ENCODE measurements around the gene HPCAL4.

Gene HPCAL4

GRCh38 chr1:39673215-39673614 is 18.0 kb downstream of the HPCAL4 start:
- no peak for DNase-seq

GRCh38 chr1:39672551-39672947 is 18.7 kb downstream of the HPCAL4 start:
- peak; percentile 30 for DNase-seq

GRCh38 chr1:39671793-39672550 is 19.3 kb downstream of the HPCAL4 start, which contains the start of gene NT5C1A:
Gene NT5C1A (minus strand): TSS chr1:39672107. CDS start chr1:39672038, 69 bp downstream.
- DNase-seq, result peak; percentile 54

DNA sequence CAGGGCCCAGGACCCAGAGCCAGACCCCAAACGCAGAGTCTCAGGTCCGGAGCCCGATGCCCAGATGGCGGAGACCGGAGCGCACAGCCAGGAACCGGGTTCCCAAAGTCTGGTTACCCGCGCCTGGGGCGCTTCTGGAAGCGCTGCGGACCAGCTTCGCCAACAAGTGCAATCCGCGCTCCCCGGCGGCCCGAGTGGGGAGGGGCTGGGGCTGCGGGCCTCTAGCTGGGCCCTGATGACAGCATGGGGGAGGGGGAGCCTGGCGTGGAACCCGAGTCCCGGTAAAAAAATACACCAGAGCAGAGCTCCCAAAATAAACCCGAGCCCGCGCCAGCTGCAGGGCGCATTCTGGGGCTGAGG is 19.8 kb downstream of the HPCAL4 start:
- peak; percentile 28 for DNase-seq

DNA sequence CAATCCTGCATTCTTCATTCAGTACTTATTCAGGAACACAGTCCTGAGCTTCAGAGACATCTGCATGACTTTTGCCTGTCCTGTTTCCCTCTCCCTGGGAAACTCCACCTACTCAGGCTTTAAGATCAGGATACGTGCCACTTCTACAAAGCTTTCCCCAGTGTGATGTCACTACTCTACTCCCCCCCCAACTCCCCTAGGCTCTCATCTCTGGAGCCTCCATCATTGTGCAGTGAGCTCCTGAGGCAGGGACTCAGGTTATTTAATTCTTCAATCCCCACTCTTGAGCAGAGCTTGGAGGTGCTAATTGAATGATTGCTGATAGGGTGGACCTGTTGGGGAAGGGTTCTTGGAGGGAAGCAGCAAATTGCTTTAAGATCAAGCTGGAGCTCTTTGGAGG is 20.5 kb downstream of the HPCAL4 start:
- DNase-seq, result no peak

GRCh38 chr1:39668894-39669293 is 22.3 kb downstream of the HPCAL4 start:
- DNase-seq, result no peak

DNA sequence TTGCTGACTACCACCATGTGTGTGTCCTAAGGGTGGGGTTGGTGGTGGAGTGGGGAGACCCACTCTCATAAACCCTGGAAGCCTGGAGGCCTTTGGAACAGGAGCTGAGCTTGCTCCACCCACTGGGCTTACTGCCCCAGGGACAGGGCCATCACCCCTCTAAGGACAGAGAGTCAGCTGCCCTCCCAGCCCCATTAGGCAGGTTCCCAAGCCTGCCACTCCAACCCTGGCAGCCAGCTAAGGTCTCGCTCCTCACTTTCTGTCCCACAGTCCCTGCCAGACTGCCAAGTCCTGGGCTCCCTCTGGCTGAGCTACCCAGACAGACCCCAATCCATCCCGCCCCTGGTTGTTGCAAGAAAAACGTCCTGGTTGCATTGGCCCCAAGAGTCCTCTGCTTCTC is 23.1 kb downstream of the HPCAL4 start:
- no peak for DNase-seq

GRCh38 chr1:39666772-39667171 is 24.5 kb downstream of the HPCAL4 start:
- DNase-seq, result peak; percentile 62

GRCh38 chr1:39663559-39663958 is 27.7 kb downstream of the HPCAL4 start:
- DNase-seq, result no peak

DNA sequence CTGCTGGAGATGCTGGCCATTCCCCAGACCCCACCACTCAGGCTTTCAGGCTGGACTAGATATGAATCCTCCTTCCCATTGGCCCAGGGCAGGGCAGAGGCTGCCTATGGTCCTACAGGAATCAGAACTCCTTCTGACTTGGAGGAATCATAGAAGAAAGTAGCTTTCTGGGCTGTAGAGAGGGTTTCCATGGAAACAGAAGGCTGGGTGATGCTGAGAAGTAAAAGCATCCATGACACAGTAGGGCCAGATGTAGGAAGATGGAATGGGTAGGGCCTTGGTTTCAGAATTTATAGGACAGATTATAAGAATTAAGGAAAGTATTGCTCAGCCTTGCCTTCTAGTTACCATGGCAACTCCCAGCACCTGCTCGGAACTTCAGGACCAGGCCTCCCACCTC is 28.4 kb downstream of the HPCAL4 start:
- no peak for DNase-seq

DNA sequence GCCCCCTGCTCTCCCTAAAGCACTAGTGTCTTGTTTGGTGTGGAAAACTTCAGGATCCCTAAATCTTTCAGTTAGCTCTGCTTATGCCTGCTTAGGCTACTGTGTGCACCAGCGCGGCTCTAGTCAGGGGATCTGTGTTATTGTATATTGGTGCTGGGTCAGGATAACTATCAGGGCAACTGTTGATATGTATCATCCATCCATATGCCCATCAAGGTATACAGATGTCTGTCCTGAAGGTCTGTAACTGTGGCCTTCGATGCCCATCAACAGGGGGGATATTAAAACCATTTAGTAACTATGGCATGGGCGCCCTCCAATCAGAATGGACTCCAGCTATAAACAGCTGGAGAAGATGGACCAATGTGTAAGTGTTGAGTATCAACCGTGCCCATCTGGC is 31.7 kb downstream of the HPCAL4 start:
- DNase-seq, result no peak

DNA sequence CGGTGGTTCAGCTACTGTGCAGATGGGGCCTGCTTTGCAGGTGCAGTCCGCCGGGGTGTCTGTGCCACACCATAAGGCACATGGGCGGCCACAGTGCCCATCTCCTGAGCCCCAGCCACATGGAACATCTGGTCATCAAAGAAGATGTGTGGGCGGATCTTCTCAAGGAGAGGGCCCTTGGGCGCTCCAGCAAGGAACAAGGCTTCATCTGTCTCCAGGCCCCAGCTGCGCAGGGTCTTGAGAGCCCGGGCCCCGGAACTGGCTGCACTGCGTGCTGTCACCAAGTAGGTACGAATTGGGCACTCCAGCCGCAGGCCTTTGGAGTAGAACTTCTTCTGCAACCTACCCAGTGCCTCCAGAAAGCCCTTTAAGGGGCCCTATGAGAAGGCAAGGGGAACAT is 32.1 kb downstream of the HPCAL4 start:
- no peak for DNase-seq

DNA sequence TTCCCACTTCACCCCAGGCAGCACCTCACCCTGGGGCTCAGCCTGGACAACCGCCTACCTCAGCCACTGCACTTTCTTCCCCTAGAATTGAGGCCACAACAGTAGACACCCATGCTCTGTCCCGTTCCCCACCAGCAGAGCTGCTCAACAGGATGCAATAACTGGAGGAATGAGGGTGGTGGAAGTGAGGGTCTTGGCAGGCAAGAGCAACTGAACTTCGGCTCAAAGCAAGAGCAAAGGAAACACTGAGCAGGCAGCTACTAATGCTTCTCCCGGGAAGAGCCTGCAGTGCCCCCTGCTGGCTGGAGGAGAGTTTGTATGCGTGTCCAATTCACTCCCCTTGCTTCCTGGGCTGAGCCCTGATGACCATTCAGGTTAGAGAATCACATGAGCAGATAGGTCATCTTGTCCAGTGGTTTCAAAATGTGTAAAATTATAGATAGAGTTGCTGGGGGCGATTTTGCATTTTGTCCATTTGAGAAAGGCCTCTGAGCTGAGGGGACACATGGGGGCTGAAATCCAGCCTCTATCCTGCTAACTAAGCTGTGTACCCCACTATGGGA is 33.2 kb downstream of the HPCAL4 start:
- peak; percentile 79 for DNase-seq

GRCh38 chr1:39657402-39657801 is 33.8 kb downstream of the HPCAL4 start:
- no peak for DNase-seq

GRCh38 chr1:39656391-39656790 is 34.8 kb downstream of the HPCAL4 start:
- no peak for DNase-seq

DNA sequence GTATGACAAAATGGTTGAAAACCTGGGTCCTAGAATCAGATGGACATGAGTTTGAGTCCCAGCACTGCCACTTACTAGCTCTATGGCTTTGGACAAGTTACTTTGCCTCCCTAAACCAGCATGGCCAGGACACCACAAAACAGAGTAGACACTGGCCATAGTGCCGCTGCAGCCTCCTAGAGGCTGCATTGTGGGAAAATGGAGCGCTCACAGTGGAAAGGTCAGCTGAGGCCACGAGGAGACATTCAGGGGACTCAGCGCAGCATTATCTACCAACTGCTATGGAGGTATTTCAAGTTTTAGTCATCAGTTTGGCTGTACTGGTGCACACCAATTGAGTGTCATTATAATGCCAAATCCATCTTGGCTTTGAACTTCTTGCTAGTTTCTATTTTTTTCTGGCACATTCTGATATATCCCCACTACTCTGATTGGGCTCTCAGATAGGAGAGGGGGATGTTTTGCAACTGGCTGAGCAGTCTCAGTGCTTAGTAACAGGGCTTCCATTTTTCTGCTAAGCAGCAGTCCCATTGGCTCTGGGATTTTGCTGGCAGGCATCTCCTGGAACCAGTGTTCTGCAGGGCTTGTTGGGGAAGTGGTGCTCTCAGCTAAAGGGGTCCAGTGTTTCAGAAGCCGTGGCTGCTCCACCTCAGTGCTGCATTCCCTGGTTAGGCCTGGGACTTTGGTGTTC is 35.5 kb downstream of the HPCAL4 start:
- DNase-seq, result no peak

GRCh38 chr1:39654291-39654690 is 36.9 kb downstream of the HPCAL4 start:
- DNase-seq, result no peak

DNA sequence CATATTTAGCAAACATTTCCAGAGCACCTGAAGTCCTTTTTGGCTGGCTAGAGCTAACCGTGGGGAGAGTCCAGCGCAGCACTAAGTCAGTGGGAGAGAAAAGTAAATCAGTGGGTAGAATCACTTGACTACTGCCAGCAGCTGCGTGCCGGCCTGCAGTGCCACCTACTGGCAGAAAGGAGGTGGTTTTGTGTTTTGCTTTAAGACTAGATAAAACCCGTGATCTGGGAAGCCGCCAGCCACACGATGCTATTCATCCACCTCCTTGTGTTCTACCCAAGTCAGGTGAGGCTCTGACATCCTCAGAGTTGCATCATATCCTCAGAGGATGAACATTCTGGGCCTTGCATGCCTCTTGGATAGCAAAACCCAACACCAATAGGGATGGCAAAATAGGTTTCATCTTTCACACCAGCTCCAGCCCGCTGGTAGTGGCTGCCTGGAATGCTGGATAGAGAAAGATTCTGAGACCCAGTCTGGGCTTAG is 37.6 kb downstream of the HPCAL4 start:
- peak; percentile 82 for DNase-seq

DNA sequence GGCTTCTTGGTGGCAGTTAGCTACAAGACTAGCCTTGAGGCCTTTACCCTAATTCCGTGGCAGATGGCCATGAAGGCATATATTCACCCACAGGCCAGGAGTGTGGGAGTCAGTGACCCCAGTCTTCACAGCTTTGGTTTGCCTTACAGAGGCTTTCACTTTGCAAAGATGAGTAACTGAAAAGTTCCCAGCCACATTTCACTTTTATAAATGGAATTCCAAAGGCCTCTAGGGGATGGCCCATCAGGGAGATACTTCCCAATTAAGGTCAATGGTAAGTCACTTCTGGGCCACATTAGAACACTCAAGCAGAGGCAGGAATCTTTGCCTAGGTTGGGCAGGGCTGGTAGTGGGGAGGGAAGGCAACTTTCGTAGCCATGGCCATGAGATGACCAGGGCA is 38.7 kb downstream of the HPCAL4 start:
- DNase-seq, result no peak

- DNase-seq, result no peak
These were observed 39.1 kb downstream of the HPCAL4 start for GRCh38 chr1:39652105-39652504.

GRCh38 chr1:39650431-39650830 is 40.8 kb downstream of the HPCAL4 start:
- DNase-seq, result no peak

- no peak for DNase-seq
These were observed 41.5 kb downstream of the HPCAL4 start for GRCh38 chr1:39649636-39650185.

DNA sequence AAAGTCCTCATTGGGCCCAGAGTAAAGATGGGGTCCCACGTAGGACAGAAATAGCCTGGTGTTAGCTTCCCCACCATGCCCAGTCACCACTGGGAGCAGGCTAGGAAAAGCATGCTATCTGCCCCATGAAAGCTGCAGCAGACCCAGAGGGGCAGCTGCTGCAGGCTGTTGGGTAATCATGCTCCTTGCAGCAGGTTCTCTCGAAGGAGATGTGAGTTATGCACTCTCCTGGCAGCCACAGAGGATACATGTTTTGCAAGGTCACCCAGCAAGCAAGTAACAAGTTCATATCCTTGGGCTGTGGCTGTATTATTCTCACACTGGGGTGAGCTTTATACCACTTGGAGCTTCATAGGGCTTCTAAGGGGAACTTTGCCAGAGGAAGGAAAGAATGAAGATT is 42.7 kb downstream of the HPCAL4 start:
- DNase-seq, result no peak

DNA sequence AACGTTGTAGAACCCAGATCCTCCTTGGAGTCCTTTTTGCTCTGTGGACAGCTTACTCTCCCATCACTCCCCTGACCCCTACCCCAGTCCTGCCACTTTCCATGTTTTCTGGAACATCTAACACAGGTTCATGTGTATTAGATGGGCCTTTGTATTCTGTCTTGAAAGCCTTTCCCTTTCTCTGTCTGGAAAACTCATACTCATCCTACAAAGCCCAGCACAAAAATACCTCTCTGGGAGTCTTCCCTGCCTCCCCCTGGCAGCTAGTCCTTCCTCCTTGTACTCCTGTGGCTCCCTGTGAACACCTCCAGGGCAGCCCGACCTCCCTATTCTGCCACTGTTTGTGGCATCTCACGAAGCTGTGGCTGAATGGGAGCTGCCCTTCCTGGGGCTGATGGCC is 44.0 kb downstream of the HPCAL4 start:
- no peak for DNase-seq

Data from stimulated activated CD4-positive, alpha-beta T cell treated with anti-CD3 and anti-CD28 coated beads, Interleukin-15, amount 100 ng/mL, for 24 hours (primary cell).